HG03175 (cell line): Measurements from ENCODE around the gene ACAP1.
"Not testable (repeated sequence)": the region's sequence is repeated elsewhere in the genome, so short reads cannot be mapped to it uniquely, and the experiment has no call there.

ENCODE experiments used
- ATAC-seq: cut with Tn5 transposase; IDR thresholded peaks from one replicate; pipeline ENCODE4 v1.9.1; 2021; ENCODE audit warnings: mild to moderate bottlenecking, moderate library complexity; ENCODE audit not compliant: unreplicated experiment

The ACAP1 gene

DNA sequence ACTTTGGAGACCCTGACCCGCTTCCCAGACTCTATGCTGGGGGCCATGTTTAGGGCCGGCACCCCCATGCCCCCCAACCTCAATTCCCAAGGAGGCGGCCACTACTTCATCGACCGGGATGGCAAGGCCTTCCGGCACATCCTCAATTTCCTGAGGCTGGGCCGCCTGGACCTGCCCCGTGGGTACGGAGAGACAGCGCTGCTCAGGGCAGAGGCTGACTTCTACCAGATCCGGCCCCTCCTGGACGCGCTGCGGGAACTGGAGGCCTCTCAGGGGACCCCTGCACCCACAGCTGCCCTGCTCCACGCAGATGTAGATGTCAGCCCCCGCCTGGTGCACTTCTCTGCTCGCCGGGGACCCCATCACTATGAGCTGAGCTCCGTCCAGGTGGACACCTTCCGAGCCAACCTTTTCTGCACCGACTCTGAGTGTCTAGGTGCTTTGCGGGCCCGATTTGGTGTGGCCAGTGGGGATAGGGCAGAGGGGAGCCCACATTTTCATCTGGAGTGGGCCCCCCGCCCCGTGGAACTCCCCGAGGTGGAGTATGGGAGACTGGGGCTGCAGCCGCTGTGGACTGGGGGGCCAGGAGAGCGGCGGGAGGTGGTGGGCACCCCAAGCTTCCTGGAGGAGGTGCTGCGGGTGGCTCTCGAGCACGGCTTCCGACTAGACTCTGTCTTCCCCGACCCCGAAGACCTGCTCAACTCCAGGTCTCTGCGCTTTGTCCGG lies 16.7 kb downstream of the ACAP1 start:
- no peak for ATAC-seq

GRCh38 chr17:7354262-7354843 lies 18.0 kb downstream of the ACAP1 start:
- no peak for ATAC-seq

DNA sequence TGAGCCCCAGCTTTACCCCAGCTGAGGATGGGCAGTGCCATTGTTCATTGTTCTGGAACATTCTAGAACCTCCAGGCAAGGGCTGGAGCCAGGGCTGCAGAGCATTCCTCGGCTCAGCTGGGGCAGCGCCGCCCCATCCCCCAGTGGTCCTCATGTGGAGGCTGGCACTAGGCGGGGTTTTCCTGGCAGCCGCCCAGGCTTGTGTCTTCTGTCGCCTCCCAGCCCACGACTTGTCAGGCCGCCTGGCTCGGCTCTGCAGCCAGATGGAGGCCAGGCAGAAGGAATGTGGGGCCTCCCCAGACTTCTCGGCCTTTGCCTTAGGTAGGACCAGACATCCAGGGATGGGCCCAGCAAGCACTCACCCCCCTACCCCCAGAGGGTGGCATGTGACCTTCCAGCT lies 18.7 kb downstream of the ACAP1 start, which contains the start of gene TMEM95:
TMEM95 (plus strand) TSS at position 104 of the 400 bp plus-strand sequence; CDS start at position 153, 49 bp downstream.
- ATAC-seq = no peak

- no peak for ATAC-seq
Observed at GRCh38 chr17:7355573-7355972, 19.2 kb downstream of the ACAP1 start.

- peak; percentile 28 for ATAC-seq
Observed at GRCh38 chr17:7356072-7356549, 19.8 kb downstream of the ACAP1 start.

DNA sequence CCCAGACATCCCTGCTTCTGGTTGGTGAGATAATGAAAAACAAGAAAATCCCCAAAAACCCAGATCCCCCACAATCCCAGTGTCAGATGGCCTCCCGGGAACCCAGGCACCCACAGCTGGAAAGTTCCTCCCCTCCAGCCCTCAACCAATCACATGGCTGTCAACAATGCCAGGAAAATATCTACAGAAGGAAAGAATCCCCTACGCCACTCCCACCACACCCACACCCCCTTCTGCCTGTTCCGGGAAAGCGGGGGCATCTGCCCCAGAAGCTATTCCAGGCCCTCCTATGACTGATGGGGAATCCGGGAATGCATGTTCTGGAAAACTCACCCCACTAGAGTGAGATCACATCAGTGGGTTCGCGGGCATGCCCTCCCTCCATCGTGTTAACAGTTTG lies 20.4 kb downstream of the ACAP1 start:
- ATAC-seq = no peak

DNA sequence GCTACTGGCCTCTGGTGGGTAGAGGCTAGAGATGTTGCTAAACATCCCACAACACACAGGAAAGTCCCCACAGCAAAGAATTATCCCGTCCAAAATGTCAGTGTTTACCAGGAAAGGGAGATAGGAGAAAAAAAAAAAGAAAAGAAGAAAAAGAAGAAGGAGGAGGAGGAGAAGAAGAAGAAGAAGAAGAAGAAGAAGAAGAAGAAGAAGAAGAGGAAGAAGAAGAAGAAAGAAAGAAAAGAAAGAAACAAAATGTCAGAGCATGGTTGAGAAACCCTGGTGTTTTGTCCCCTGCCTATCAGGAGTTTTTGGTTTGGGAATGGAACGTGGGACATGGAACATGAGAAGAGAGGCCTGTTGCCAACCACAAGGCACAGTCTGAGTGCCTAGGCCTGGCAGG lies 21.1 kb downstream of the ACAP1 start:
- no peak for ATAC-seq

DNA sequence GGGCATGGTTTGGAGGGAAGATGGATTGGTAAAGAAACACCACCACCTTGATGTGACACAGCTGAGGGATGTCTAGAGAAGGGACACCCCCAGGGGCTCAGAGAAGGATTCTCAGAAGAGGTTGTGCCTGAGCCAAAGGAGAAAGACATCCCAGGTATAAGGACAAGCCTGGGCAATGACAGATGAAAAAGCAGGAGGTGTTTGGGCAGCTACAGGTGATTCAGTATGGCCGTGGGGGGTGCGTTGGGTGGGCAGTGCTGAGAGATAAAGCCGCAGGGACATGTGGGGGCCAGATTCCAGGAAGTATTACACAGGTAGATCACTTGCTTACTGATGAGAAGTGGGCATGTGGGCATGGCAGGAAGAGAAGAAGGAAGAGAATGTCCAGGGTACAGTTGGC lies 25.6 kb downstream of the ACAP1 start:
- no peak for ATAC-seq

DNA sequence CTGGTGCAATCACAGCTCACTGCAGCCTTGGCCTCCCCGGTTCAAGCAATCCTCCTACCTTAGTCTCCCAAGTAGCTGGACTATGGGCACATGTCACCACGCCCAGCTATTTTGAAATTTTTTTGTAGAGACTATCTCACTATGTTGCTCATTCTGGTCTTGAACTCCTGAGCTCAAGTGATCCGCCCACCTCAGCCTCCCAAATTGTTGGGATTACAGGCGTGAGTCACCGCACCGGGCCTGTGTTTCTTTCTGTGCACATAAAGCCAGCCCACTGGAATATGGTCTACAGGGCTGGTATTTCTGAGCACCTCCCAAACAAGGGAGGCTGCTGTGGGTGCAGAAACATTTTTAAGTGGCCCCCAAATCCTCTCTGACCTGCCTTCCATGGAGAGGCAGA lies 27.0 kb downstream of the ACAP1 start:
- ATAC-seq = no peak

GRCh38 chr17:7365963-7366362 lies 29.6 kb downstream of the ACAP1 start:
- ATAC-seq = not testable (repeated sequence)

DNA sequence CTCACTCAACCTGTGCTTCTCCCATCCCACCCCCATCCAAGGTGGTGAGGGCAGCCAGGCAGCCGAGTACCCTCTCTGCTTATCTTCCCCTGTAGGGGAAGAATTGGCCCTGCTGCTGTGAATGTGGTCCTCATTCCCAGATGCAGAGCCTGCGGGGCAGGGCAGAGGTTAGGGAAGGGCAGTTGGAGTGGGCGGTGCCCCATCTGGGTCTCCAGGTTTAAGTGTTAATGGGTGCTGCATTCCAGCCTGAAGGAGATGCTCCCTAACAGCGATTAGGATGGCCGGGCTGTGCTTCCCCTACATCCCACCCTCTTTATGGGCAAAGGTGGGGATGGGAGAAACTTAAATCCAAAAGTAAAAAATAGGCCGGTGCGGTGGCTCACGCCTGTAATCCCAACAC lies 30.8 kb downstream of the ACAP1 start:
- ATAC-seq = no peak

DNA sequence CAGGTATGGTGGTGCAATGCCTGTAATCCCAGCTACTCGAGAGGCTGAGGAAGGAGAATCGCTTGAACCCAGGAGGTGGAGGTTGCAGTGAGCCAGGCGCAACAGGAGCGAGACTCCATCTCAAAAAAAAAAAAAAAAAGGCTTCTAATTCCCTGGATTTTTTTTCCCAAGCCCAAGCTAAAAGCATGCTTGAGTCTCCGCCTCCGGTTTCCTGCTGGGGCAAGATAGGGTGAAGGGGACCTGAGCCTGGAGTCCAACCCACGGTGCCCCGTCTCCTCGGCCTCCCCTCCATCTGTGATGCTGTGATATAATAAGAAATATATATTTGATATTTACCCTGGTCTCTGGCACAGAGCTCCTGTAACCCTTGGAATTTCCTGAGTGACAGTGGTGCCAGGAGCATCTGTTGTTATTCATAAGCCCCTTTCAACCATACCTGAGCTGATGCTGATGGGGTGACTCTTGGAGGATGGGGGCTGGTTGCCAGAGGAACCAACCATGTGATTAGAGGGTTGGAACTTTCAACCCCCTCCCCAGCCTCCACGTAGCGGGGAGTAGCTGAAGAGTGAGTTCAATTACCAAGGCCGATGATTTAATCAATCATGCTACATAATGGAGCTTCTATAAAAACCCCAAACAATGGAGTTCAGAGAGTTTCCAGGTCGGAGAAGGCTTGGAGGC lies 31.7 kb downstream of the ACAP1 start:
- no peak for ATAC-seq

DNA sequence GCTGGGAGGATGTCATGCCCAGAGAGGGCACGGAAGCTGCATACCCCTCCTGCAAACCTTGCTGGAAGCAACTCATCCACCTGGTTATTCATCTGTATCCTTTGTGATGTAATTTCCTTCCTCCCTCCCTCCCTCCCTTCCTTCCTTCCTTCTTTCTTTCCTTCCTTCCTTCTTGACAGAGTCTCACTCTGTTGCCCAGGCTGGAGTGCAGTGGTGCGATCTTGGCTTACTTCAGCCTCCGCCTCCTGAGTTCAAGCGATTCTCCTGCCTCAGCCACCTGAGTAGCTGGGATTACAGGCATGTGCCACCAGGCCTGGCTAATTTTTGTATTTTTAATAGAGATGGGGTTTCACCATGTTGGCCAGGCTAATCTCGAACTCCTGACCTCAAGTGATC lies 32.3 kb downstream of the ACAP1 start:
- ATAC-seq = not testable (repeated sequence)

- no peak for ATAC-seq
Observed at GRCh38 chr17:7369825-7370224, 33.5 kb downstream of the ACAP1 start.

DNA sequence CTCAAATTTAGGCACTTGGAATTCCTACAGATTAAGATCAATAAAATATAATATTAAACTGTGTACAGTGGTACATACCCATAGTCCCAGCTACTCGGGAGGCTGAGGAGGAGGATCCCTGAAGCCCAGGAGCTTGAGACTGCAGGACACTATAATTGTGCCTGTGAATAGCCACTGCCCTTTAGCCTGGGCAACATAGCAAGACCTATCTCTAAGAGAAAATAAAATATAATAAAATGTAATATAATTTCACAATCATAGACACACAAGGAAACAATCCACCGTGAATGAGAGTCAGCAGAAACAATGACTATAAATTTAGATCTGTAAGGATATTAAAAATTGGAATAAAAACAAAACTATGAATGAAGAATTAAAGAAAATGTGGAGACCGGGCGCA lies 34.5 kb downstream of the ACAP1 start:
- no peak for ATAC-seq

DNA sequence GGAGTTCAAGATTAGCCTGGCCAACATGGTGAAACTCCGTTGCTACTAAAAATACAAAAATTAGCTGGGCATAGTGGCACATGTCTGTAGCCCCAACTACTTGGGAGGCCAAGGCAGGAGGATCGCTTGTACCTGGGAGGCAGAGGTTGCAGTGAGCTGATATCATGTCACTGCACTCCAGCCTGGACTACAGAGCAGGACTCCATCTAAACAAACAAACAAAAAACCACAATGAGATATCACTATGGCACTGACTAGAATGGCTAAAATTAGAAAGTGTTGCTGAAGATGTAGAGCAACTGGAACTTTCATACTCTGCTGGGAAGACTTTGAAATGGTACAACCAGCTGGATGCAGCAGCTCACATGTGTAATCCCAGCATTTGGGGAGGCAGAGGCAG lies 38.0 kb downstream of the ACAP1 start:
- no peak for ATAC-seq

GRCh38 chr17:7379134-7379533 lies 42.8 kb downstream of the ACAP1 start:
- ATAC-seq = no peak

GRCh38 chr17:7380321-7380720 lies 44.0 kb downstream of the ACAP1 start:
- no peak for ATAC-seq

- ATAC-seq = no peak
Observed at GRCh38 chr17:7380855-7381683, 44.7 kb downstream of the ACAP1 start, which contains the start of gene TNK1. Gene TNK1, plus strand, starts transcription at chr17:7381089. Its CDS starts 1,838 bp downstream, at chr17:7382927.

GRCh38 chr17:7382901-7383300 lies 46.6 kb downstream of the ACAP1 start:
- no peak for ATAC-seq

DNA sequence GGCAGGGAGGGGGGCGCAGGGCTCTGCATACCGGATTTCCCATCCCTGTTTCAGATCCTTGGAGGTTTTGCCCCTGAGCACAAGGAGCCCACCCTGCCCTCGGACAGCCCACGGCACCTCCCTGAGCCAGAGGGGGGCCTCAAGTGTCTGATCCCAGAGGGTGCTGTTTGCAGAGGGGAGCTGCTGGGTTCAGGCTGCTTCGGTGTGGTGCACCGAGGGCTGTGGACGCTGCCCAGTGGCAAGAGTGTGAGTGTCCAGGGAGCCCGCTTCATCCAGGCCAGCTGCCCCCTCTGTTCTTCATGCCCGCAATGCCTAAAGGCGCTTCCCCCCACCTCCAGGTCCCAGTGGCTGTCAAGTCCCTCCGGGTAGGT lies 47.0 kb downstream of the ACAP1 start:
- no peak for ATAC-seq
